SK-MEL-5 (cell line): ENCODE data around the gene HTR2B. TPM values are rescaled to one million over a fixed set of nuclear protein-coding genes. Genes with fewer than 3 reads are reported as not detected.

Source experiments
- DNase-seq: peaks from one replicate; pipeline ENCODE4 v3.0.0-alpha.2; 2016; ENCODE audit warnings: low read depth, low spot score
- in situ Hi-C: cut with HindIII; loops from 2 replicates; pipeline ENCODE4 v1.10.0; 2016; ENCODE audit warnings: low sequenced_read_pairs, high pct_unique_total_duplicates, low pct_unique_long_range_greater_than_20kb
- total RNA-seq: library from RNA; depleted of rRNA; stranded (reverse); fragments of >200 nt; shearing (Covaris generic); gene quantifications from 2 replicates; pipeline ENCODE4 v1.2.3, GENCODE V29; 2014

HTR2B gene
- total RNA-seq, 1 experiment from 2014 or later, result 1.2 TPM

GRCh38 chr2:231139796-231140195, 15.0 kb upstream of the HTR2B start:
- DNase-seq, result no peak
- in situ Hi-C loops, result no loop called here

- in situ Hi-C loops, result no loop called here
Measured at GRCh38 chr2:231138699-231139098, 13.9 kb upstream of the HTR2B start.

DNA sequence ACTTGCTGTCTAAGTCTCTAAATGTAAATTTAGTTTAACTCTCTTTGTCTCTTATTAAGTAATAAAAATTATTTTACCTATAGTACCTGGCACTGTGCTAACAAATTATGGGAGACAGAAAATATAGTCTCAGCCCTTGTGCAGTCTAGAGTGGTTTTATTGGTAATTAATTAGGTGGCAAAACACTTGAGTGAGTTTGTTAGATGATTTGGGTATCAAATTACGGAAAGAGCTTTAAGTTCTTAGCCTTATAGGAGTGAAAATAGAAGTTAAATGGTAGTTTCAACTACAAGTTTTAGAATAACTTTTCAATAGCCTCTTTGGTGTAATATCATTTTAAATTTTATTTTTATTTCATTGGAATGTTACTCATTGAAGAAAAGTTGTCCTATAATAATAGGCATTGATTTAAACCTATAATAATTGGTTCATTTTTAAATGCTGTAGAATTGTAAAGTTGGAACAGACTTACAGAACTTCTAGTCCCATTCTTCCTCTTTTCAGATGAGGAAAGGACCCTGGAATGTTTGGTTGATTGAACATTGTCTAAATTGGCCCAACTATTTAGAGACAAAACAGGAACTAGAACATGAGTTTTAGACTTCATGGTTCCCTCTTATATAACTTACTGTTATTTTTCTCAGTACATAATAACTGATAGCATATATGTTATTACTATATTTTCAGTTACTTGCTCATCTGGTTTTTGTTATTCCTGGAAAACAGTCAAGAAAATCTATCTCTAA, 10.2 kb upstream of the HTR2B start:
- no peak for DNase-seq
- in situ Hi-C loops, result no loop called here

More at GRCh38 chr2:231138699-231139098, 13.9 kb upstream of the HTR2B start:
- DNase-seq, result no peak

- no peak for DNase-seq
- in situ Hi-C loops, result no loop called here
Measured at GRCh38 chr2:231133365-231134099, 8.7 kb upstream of the HTR2B start.

DNA sequence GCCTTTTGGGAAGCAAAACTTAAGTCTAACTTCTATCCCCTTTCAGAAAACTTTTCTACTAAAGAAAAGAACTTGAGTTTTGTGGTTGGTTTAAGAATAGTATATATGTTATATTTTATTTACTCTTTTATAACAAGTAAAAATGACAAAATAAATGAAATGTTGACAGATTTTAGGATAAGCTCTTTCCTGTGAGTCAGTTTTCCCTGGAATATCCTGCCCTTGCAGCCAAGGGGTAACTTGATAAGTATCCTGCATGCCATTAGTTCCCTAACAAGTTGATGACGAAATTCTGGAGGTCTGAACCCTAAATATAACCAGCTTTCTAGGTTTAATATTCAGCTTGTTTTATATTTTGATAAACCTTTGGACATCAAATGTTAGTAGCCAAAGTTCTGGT, 7.3 kb upstream of the HTR2B start:
- DNase-seq, result no peak
- in situ Hi-C loops, result no loop called here

GRCh38 chr2:231130336-231131056, 5.7 kb upstream of the HTR2B start:
- DNase-seq, result no peak

GRCh38 chr2:231129216-231129615, 4.4 kb upstream of the HTR2B start:
- in situ Hi-C loops, result no loop called here
- no peak for DNase-seq

More at GRCh38 chr2:231130336-231131056, 5.7 kb upstream of the HTR2B start:
- in situ Hi-C loops, result no loop called here

DNA sequence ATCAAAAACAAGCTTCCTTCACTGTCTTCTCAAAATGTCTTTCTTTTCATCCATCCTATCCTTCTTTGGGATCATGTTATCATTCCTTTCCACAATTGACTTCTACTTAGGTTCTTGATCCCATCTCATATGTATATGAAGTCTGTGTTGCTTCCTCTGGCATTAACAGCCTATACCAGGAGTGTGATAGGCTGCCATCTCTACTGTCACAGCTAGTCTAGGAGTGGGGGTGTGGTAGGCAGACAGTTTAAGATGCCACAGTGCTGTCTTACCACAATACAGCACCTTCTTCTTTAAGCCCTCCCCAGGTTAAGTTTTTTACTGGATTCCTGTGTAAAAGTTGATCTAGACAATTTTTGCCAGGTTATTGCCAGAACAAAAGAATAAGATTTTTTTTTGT, 3.7 kb upstream of the HTR2B start:
- in situ Hi-C loops, result no loop called here
- DNase-seq, result no peak

GRCh38 chr2:231127936-231128335, 3.1 kb upstream of the HTR2B start:
- no peak for DNase-seq
- in situ Hi-C loops, result no loop called here

GRCh38 chr2:231127480-231127879, 2.6 kb upstream of the HTR2B start:
- DNase-seq, result no peak
- in situ Hi-C loops, result no loop called here

GRCh38 chr2:231126123-231126522, 1.3 kb upstream of the HTR2B start:
- in situ Hi-C loops, result no loop called here
- no peak for DNase-seq

DNA sequence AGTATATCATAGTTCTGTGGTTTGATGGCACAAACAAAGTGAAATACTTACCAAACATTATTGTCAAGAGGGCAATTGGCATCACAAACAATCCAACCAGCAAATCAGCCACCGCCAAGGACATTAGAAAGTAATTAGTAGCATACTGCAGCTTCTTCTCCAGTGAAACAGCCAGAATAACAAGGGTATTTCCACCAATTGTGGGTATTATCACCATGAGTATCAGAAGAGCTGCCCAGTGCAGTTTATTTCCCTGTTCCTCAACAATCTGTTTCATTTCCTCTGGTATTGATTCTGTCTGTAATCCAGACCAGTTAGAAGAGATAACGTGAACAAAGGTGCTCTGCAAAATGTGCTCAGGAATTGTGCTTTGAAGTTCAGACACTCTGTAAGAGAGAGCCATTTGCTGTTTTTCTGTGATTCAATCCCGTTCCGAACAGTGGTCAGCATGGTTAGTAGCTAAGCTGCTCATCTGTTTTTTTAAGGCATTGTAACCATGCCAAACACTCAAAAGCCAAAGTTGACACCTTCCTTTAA, 1.4 kb downstream of the HTR2B start:
- no peak for DNase-seq
- in situ Hi-C loops, result no loop called here

DNA sequence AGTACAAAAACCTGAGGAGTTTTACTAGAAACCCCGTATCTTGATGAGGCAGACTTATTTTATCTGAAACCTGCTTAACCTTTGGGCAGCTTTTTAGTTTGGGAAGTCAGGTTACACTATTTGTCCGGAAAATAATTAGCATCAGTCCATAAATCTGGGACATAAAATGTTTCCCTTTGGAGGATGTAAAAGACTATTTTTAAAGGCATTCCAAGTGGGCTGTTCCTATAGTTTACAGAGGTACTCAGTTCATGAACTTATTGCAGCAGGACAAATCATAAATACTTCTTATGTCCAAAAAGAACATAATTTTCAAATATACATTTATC, 6.3 kb downstream of the HTR2B start:
- DNase-seq, result no peak
- in situ Hi-C loops, result no loop called here

GRCh38 chr2:231117922-231118613, 6.8 kb downstream of the HTR2B start:
- in situ Hi-C loops, result no loop called here
- DNase-seq, result no peak

- no peak for DNase-seq
- in situ Hi-C loops, result no loop called here
Measured at GRCh38 chr2:231117148-231117547, 7.7 kb downstream of the HTR2B start.

- DNase-seq, result no peak
- in situ Hi-C loops, result no loop called here
Measured at GRCh38 chr2:231115651-231116050, 9.2 kb downstream of the HTR2B start.

- no peak for DNase-seq
- in situ Hi-C loops, result no loop called here
Measured at GRCh38 chr2:231113489-231113888, 11.4 kb downstream of the HTR2B start.

GRCh38 chr2:231111987-231112386, 12.9 kb downstream of the HTR2B start:
- DNase-seq, result no peak
- in situ Hi-C loops, result no loop called here
